Hepatic stellate cell (primary cell): Measurements from ENCODE around the gene PRKCH.
A peak's percentile ranks its signal among the peaks of the same experiment; 100 is the strongest.

Experiments
- DNase-seq: peaks from one replicate; pipeline ENCODE4 v3.0.0; 2011; ENCODE audit warnings: low spot score

PRKCH gene

DNA sequence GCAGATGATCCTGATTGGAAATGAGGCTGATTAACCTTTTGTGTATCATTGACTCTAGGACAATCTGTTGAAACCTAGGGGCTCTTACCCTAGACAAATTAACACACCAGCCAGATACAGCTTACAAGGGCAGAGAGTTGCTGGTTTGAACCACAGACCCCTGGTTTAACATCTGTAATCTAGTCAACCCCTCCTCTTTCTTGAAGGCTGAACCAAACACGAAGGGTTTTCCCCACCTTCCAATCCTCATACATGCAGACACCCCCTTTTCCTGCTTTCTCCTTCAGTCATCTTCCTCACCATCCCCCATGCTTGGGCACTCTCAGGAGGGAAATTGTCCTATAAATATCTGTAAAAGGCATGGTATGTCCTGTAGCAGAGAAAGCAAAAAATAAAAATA, 247.9 kb downstream of the PRKCH start:
- no peak for DNase-seq

DNA sequence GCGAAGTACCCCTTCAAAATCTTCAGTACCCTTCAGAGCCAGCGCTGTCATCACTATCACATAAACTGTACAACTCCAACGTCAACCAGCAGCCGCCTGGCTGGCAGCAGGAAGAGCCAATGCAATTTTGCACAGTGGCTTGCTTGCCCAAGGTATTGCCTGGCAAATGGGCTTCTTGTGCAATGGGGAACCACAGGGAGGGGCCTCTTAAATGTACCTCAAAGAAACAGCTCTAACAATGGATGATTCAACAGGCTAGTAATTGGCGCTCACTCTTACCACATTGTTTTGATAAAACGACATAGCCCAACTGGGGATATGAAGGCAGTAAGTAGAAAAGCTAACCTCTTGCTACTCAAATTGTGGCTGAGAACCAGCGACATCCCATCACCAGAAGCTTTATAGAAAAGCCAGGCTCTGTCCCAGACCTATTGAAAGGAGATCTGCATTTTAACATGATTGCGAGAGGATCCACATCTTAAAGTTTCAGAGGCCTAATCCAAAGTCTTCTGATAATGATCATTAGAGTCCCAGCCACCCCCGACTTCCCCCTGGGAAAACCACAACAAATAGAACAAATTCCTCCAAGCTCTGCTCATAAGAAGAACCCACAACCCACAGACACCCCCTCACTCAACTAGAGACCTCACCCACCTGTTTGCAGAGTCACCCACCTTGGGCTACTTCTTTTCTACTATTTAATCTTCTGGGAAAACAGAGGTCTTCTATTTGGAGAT, 248.6 kb downstream of the PRKCH start:
- no peak for DNase-seq

DNA sequence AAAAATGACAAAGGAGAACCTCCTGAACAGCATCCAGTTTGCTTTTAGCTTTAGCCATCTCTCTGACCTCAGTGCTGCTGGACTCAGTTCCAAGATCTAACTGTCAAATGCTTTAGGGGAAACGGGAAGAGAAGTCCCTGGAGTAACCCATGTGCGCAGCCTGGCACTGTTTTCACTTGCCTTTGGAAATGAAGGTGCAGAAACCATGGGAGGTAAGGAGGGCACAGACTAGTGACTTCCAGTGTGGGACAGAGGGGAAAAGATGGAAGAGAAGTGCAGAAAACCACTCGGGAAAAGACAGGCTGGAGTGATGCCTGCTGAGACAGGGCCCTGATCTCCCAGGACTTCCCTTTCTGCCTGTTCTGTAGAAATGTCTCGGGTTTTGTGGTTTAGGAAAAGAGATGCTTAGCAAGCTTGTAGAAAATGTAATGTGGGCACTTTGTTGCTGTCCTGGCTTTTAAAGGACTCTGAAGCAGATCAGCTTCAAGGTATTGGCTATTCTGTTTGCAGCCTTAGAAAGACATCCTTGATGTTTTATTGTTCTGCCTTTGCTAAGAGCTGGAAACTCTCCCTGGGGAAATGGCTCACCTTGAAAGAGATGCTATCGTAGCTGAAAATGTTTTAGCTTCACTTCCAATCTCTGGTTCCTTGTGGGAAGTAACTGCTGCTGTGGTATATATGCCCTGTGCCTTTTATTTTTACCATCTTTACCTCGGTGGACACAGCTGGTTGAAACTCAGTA, 249.3 kb downstream of the PRKCH start:
- no peak for DNase-seq

DNA sequence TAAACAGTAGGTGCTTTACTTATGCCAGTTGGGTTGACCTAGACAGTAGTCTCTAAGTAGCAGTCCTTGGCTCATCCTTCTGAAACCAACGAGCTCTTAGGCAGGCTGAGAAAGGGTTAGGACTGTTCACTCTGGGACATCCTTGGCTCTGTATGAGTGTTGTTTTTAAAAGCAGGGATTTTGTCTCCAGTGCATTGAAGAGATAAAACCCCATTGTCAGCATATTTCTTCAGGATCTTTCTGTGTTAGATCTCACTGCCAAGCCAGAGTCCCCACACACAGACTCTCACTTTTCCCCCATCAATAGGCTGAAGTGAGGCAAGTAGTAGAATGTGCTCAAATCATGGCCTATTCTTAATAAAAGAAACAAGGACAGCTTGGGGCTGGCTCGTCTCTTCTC, 250.5 kb downstream of the PRKCH start:
- DNase-seq: no peak

DNA sequence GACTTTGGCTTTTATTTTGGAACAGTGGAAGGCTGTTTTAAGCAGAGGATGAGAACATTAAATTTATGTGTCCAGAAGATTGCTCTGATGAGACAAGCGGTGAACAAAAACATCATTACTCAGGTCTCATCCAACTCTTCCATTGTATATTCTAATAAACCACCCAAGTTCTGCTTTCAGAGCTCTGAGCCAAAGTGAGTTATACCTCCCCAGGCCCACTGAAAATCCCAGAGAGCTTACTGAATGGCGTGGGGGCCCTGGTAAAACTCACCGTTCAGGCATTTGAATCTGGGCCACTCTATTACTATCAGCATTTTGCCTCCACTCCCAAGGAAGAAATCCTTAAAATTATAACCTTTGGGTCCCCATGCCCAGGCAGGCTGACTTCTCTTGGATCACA, 251.9 kb downstream of the PRKCH start:
- DNase-seq: no peak

DNA sequence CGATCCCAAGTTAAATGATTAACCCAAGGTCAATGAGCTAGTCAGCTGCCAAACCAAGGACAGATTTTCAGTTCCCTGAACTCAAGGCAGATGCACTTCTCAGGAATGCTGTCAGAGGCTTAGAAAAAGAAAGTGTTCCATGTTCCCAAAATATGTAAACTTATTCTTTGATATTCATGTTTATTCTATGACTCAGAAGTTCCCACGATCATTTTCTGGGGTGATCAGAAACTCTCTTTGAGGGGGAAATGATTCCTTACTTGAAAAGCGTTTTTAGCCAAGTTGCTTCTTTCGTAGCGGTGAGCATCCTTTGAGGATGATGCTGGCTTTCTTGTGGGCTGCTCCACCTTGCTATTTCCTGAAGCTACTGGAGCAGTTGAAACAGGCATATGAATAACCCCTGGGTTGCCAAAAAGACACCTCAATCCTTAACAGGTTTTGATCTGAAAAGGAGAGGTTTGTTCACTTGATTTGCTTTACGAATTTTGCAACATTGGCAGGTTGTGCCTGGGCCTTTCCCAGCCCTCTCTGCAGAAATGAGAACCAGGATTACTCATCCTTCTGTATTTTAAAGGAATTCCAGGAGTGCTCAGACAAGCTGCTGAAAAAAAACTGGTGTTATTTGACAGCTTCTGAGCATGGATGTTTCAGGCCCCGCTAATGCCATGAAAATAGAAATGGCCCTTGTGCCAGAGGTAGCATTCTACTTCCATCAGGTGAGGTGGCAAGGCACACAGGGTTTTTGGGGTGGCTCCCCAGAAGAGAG, 252.6 kb downstream of the PRKCH start:
- DNase-seq: peak; percentile 61

DNA sequence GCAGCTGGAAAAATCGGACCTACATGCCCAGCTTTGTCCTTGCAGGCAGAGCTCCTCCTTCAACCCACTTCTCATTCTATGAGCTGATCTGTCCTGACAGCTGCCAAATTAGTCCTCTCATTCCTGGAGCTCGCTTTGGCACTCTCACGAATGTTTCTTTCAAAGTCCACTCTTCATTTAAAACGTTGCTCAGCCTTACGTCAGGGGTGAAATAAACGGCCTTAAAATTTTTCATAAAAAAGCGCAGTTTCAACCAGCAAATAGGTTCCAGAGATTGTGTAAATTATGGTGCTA, 253.1 kb downstream of the PRKCH start:
- DNase-seq: no peak

DNA sequence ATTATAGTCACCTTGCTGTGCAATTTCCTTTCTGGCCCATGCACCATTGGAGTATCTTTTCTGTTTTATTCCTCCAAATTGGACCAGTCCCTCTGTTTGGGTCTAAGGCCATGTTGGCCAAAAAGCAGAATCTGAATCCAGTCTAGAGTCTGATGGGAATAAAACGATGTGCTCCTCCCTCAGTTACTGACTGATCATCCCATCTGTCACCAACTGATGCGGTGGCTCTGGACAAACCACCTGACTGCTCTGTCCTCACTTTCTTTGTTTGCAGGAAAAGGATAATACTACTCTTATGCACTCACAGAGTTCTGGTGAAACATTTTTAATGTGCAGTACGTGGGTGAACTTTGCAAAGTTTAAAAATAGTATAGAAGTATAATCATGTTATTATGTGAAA, 253.7 kb downstream of the PRKCH start:
- no peak for DNase-seq

DNA sequence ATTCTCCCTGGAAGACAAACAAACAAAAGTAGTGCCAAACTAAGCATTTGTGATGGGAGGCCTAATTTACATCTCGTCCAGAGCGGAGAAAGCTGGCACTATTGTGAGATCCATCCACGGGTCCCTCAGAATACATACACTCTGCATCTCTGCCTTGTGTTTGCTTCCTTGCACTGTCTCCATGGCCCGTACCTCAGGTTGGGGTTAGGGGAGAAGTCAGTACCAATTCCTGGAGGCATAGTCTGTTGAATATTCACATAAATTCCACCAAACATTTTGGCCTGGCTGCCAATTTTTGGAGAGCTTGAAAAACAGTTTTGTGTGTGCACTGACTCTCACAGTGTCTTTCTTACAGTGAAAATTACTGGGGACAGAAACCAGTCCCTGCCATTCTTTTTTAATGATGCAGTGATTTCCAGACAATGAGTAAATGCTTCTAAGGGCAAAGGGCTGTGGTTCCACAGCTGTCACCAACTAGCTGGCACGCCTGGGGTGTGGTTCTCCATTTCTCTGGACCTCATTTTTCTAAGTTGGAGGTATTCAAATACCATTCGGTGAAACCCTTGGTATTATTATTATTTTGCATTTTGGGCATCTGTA, 254.3 kb downstream of the PRKCH start:
- DNase-seq: no peak

DNA sequence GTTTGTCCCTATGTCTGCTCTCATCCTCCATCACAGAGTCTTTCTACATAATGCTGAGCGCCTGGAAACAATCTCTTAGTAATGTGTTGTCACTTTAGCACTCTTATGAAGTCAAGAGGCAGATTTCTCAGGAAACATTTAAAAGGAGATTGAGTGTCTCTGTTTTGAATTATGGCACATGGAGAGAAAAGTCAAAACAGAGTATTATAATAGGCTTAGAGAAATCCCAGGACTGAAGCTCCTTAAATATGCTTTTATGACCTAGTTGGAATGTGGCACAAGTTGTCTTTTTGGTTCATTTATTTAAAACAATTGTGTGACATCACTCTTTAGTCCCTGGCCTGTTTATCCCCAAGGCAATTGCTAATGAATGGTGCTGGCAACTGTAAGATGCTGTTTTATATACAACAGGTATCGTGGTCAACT, 256.1 kb downstream of the PRKCH start:
- no peak for DNase-seq

DNA sequence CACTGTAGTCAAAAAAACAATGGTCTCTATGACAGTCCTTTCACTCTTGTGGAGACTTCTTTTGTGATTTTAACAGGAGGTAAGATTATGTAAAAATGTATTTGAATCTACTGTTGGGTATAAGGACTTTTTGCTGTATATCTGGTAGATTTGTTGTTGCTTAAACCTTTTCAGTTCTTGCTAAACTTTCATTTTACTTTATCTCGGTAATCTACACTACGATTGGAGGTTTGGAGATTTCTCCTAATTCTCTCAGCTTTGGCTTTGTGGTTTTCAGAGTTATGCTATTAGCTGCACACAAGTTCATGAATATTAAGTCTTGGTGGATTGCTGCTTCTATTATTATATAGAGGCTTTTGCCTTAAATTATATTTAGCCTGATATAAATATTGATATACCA, 257.4 kb downstream of the PRKCH start:
- no peak for DNase-seq

DNA sequence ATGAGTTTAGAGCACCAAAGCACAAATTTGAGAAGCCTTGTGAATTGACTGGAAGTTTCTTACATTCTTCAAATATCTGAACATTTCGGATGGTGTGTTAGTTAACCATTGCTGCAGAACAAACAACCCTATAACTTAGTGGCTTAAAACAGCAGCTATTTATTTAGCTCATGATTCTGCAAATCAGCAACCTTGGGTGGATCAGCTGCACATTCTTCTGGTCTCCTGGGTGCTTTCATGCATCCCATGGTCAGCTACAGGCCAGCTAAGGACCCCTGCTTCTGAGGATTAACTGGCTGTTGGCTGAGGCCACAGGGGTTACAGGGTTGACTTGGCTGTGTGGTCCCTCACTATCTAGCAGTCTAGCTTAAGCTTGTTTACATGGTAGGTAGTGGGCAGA, 260.0 kb downstream of the PRKCH start:
- DNase-seq: no peak

DNA sequence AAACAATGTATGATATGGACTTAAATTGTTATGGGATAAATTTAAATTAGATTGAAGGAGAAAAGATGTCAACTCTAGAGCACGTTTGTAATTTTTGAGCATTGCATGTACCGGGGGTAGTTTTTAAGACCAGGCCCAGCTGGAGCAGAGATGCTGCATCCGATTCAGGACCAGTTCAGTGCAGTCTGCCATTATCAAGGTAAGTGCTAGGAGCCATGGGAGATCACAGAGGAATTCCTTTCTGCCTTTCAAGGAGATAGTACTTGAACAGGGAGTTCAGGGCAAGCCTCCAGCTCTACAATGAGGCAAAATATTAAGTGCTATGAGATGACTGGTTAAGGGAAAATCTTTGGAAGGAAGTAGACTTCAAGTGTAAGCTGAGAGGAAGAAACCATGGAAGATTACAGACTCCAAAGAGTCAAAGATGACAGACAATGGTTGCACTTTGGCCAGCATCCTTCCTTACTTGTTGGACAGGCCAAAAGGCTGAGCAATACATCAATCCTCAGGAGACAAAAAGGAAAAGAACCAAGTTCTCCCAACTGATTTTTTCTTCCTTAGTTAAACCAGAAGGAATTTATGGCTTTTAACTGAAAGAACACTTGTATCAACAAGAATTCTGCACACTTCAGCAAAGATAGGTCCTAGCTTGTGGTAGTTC, 260.7 kb downstream of the PRKCH start:
- no peak for DNase-seq

DNA sequence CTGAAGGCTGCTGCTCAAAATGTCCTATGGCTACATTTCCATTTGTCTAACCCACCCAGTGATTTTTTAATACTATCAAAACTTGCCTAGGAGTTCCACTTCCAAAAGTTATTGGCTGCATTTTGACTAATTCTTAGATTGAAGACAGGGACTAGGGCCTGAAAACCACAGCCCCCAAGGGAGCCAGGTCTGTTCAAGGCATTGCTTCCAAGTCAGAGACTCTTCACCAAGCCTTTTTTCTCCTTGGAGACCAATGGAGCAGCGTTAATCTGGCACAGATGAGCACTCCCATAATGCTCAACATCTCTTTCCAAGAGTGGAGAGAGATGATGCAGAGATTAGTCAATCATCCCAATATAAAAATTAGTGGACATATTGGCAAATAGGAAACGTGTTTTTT, 261.4 kb downstream of the PRKCH start:
- no peak for DNase-seq

DNA sequence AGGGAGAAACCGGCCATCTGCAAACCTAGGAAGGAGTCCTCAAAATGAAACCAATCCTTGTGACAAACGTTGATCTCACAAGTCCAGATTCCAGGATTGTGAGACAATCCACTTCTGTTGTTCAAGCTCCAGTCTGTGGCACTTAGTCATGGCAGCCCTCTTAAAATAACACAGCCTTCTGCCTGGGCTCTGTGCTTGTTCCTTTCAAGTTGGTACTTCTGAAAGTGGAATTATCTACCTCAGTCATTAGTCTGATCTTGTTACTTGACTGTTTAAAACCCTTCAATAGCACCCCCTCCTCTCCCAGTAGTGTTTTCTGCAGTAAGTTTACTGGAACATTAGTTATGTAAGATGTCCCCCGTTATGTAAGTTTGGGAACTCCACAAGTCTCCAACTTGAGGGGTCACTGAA, 263.0 kb downstream of the PRKCH start:
- peak; percentile 50 for DNase-seq

DNA sequence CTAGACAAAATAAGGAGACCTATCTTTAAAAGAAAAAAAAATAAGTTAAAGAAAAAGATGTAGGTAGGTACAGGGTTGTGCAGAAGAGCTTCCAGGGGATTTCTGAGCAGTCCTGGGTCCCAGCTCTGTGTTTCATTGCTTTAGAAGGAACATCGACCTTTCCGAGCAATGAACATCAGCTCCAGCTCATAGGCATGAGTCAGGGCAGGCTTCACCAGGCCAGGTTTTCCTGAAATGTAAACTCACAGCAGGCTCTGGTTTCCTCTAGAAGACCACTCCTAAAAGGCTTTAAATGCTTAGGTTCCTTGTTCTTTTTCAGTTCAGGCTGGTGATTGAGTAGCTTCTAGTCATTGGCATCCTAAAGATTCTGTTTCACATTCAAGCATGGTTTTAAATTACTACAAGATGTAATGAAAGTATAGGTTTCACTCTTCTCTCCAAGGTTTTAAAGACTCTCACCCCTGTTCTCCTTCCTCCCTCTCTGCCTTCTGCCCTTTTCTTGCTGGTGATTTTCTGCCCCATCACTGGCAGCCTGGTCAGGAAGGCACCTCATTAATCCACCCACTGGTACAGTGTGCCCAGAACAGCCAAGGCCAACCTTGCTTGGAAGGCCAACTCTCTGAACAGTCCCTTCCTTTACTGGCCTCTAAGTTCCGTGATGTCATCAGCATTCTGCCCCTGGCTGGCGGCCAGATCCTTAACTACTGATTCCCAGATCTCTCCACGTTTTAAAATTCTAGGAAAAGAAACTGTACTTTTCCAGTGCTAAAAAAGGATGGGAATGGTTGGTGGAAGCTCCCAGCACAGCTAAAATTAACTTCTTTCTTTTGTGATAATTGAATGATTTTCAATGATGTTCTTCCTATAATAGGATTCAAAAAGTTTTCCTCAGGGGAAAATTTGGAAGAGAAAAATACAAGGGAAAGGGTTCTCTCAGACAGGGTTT, 264.5 kb downstream of the PRKCH start:
- DNase-seq: no peak

DNA sequence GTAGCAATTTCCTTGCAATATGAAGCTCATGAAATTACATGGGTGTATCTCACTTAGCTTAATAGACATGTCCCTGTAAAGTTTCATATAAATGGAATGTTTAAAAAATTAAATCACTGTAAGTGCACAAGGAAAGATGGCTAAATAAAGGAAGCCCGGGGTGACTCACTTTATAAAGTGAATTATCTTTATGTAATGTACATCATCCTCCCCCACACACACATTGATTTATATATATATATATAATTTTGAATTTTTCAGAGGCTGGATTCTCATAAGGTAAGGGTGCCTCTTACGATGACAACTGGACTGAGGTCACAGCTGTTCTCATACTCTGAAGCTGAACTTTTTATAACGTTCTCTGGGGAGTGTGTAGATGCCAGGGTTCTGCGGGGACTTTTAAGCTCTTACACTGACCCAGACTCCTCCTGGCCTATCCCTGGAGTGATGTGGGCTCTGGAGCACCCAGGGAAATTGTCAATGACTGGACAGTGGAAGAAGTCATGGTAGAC, 265.2 kb downstream of the PRKCH start:
- DNase-seq: no peak

DNA sequence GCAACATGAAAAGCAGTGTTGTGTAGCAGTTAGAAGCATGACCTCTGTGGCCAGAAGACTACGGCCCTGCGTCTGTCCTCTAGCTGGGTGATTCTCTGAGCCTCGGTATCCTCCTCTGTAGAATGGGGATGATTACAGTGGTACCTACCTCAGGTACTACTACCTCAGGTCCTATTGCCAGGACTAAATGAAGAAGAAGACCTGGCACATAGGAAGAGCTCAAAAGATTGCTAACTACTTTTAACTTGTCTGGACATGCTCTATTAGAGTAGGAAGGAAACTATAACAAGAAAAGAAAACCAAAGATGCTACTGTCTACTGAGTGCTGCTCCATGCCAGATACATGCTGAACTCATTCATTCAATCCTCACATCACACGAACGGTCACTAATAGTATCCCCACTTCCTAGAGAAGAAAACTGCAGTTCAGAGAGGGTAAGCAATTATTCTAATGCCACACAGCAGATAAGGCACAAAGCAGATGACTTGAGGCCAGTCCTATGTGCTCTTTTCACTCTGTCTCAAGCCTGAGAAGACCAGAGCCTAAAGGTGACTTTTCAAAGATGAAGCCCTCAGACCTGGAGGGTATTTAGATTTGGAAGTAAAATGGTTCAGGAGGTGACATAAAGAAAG, 265.8 kb downstream of the PRKCH start:
- DNase-seq: no peak

DNA sequence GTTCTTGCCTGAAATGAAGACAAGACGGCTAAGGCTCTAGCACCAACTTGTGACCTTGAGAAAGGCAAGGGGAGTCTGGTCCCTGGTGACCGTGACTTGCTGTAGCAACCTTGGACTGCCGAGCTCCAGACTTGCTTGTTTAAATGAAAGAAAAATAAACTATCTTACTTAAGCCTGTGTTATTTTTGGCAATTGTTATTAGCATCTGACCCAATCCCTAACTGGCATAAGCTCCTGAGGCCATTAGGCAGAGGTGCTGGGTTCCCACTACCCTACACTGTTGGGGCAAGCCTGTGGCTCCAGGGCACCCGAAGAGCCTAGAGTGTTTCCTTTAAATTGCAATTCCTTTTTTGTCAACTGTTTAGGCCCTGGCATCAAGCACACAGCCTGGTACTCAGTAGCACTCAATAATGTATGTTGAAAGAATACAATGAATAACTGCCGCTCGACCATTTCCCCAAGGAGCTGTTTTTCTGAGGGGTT, 267.1 kb downstream of the PRKCH start:
- peak; percentile 43 for DNase-seq
